ENCODE results near the gene RNF223.

DNA sequence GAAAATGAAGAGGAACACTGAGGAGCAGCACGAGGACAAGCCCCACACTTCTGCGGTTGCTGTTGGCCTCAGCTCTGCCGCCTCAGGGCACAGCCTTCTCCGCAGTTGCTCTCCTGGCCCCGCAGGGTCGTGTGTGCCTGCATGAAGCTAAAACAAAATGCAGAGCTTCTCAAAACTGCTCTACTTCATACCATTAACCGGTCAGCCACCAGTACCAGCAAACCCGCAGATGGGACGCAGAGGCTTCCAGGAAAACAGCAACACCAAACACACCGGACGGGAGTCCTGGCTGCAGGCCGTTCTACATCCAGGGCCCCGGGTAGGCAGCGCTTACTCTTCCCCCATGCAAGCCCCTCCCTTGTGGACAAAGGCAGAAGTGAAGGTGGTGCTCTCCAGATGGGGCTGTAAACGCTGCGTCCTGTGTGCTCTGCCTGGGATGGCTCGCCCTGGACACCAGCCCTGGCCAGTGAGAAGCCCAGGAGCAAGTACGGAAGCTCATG lies 48.9 kb upstream of the RNF223 start:
- TF ChIP-seq, protein P1, sequence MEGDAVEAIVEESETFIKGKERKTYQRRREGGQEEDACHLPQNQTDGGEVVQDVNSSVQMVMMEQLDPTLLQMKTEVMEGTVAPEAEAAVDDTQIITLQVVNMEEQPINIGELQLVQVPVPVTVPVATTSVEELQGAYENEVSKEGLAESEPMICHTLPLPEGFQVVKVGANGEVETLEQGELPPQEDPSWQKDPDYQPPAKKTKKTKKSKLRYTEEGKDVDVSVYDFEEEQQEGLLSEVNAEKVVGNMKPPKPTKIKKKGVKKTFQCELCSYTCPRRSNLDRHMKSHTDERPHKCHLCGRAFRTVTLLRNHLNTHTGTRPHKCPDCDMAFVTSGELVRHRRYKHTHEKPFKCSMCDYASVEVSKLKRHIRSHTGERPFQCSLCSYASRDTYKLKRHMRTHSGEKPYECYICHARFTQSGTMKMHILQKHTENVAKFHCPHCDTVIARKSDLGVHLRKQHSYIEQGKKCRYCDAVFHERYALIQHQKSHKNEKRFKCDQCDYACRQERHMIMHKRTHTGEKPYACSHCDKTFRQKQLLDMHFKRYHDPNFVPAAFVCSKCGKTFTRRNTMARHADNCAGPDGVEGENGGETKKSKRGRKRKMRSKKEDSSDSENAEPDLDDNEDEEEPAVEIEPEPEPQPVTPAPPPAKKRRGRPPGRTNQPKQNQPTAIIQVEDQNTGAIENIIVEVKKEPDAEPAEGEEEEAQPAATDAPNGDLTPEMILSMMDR (IDR thresholded peaks at IDR 0.05): no peak
- no peak for TF ChIP-seq POLR2A (IDR thresholded peaks at IDR 0.05)
